IPS-15b (cell line): ENCODE results near the gene S100A2.

Experiments used
- H3K27me3 ChIP-seq: one replicate; pipeline ENCODE4 v1.6.1; 2013; ENCODE audit warnings: low read length; ENCODE audit not compliant: control insufficient read depth, insufficient read depth
- H3K36me3 ChIP-seq: one replicate; pipeline ENCODE4 v1.6.1; 2013; ENCODE audit warnings: low read length; ENCODE audit not compliant: control insufficient read depth, insufficient read depth
- H3K4me1 ChIP-seq: one replicate; pipeline ENCODE4 v1.6.1; 2013; ENCODE audit warnings: mild to moderate bottlenecking, low read length; ENCODE audit not compliant: control insufficient read depth, insufficient read depth
- H3K4me3 ChIP-seq: one replicate; pipeline ENCODE4 v1.5.1; 2013; ENCODE audit warnings: low read depth, low read length
- H3K9ac ChIP-seq: one replicate; pipeline ENCODE4 v1.6.1; 2013; ENCODE audit warnings: low read depth, mild to moderate bottlenecking, low read length
- H3K9me3 ChIP-seq: one replicate; pipeline ENCODE4 v1.6.1; 2013; ENCODE audit warnings: mild to moderate bottlenecking, low read length; ENCODE audit not compliant: control insufficient read depth, insufficient read depth

The S100A2 gene

GRCh38 chr1:153515504-153516394 is 49.9 kb downstream of the S100A2 start:
- Histone ChIP-seq H3K9ac (no peak overlapping the region), H3K27me3 (peaks cover 50% of the 10 kb centered on the region), H3K4me1 (peaks cover 2% of the 10 kb centered on the region), H3K36me3 (no peaks in the 10 kb centered on the region), H3K9me3 (no peaks in the 10 kb centered on the region), H3K4me3 (no peak overlapping the region)

- peaks cover 43% of the 10 kb centered on the region for H3K27me3 ChIP-seq
- H3K4me1 ChIP-seq: no peaks in the 10 kb centered on the region
- H3K9me3 ChIP-seq: no peaks in the 10 kb centered on the region
- no peak overlapping the region for H3K9ac ChIP-seq
- no peaks in the 10 kb centered on the region for H3K36me3 ChIP-seq
- no peak overlapping the region for H3K4me3 ChIP-seq
Observed at GRCh38 chr1:153513666-153514065, 52.0 kb downstream of the S100A2 start.

GRCh38 chr1:153513023-153513422 is 52.6 kb downstream of the S100A2 start:
- Histone ChIP-seq H3K9me3 (no peaks in the 10 kb centered on the region), H3K27me3 (peaks cover 40% of the 10 kb centered on the region), H3K4me1 (no peaks in the 10 kb centered on the region), H3K36me3 (no peaks in the 10 kb centered on the region), H3K9ac (no peak overlapping the region), H3K4me3 (no peak overlapping the region)
